Osteoblast (primary cell): Measurements from ENCODE around the gene JUND. TPM values are rescaled to one million over a fixed set of nuclear protein-coding genes. Genes with fewer than 3 reads are reported as not detected.

Experiments used
- DNase-seq: peaks from one replicate; pipeline ENCODE4 v3.0.0; 2011; ENCODE audit warnings: low spot score, mixed read lengths; ENCODE audit not compliant: insufficient read length; ENCODE audit errors: missing footprints
- H2AFZ ChIP-seq: 2 replicates; pipeline ENCODE4 v1.6.0; 2011; ENCODE audit warnings: mild to moderate bottlenecking, low read length
- H3K27ac ChIP-seq: 2 replicates; pipeline ENCODE4 v1.5.1; 2011; ENCODE audit warnings: mild to moderate bottlenecking, low read depth, low read length, moderate library complexity
- H3K27me3 ChIP-seq: 2 replicates; pipeline ENCODE4 v1.6.0; 2012; ENCODE audit warnings: mild to moderate bottlenecking, control low read depth, inconsistent platforms, low read length, moderate library complexity; ENCODE audit not compliant: insufficient read depth
- H3K36me3 ChIP-seq: 2 replicates; pipeline ENCODE4 v1.5.1; 2011; ENCODE audit warnings: mild to moderate bottlenecking, low read length, control low read depth, moderate library complexity; ENCODE audit not compliant: insufficient read depth
- H3K4me1 ChIP-seq: 2 replicates; pipeline ENCODE4 v1.5.1; 2011; ENCODE audit warnings: mild to moderate bottlenecking, low read length, control low read depth, moderate library complexity; ENCODE audit not compliant: insufficient read depth
- H3K4me2 ChIP-seq: 2 replicates; pipeline ENCODE4 v1.6.0; 2011; ENCODE audit warnings: mild to moderate bottlenecking, low read length; ENCODE audit not compliant: insufficient read depth
- H3K4me3 ChIP-seq: fragments of 200-600 bp; sonication (generic); 3 replicates; pipeline ENCODE4 v1.5.1; 2012; ENCODE audit warnings: mild to moderate bottlenecking, low read length, inconsistent platforms; ENCODE audit not compliant: insufficient read depth
- H3K79me2 ChIP-seq: 2 replicates; pipeline ENCODE4 v1.6.0; 2012; ENCODE audit warnings: mild to moderate bottlenecking, low read length, control low read depth, inconsistent platforms; ENCODE audit not compliant: insufficient read depth
- H3K9me3 ChIP-seq: 2 replicates; pipeline ENCODE4 v1.5.1; 2011; ENCODE audit warnings: low read depth, low read length, control low read depth
- H4K20me1 ChIP-seq: 2 replicates; pipeline ENCODE4 v1.6.0; 2012; ENCODE audit warnings: mild to moderate bottlenecking, low read length, control low read depth; ENCODE audit not compliant: insufficient read depth
- total RNA-seq: library from RNA; depleted of rRNA; stranded (reverse); fragments of >200 nt; gene quantifications from 2 replicates; pipeline ENCODE4 v1.2.3, GENCODE V29; 2012
- TF ChIP-seq, protein P1 (sequence below): IDR thresholded peaks from 2 replicates; pipeline ENCODE4 v1.5.1; 2011; ENCODE audit warnings: mild to moderate bottlenecking, low read depth, low read length, moderate library complexity; ENCODE audit errors: extremely low read depth

The JUND gene
- total RNA-seq, 1 donor = 170 TPM

- H2AFZ ChIP-seq = no peak overlapping the region
Observed at GRCh38 chr19:18289471-18290301, 8.3 kb upstream of the JUND start.

GRCh38 chr19:18287836-18288772, 6.7 kb upstream of the JUND start:
- Histone ChIP-seq H4K20me1 (no peaks in the 10 kb centered on the region), H3K27me3 (no peaks in the 10 kb centered on the region), H3K4me3 (no peak overlapping the region), H3K4me1 (peaks cover 33% of the 10 kb centered on the region), H3K79me2 (no peaks in the 10 kb centered on the region), H3K9me3 (no peaks in the 10 kb centered on the region), H3K27ac (no peak overlapping the region), H3K36me3 (no peaks in the 10 kb centered on the region), H2AFZ (no peak overlapping the region), H3K4me2 (no peak overlapping the region)
- TF ChIP-seq, protein P1, sequence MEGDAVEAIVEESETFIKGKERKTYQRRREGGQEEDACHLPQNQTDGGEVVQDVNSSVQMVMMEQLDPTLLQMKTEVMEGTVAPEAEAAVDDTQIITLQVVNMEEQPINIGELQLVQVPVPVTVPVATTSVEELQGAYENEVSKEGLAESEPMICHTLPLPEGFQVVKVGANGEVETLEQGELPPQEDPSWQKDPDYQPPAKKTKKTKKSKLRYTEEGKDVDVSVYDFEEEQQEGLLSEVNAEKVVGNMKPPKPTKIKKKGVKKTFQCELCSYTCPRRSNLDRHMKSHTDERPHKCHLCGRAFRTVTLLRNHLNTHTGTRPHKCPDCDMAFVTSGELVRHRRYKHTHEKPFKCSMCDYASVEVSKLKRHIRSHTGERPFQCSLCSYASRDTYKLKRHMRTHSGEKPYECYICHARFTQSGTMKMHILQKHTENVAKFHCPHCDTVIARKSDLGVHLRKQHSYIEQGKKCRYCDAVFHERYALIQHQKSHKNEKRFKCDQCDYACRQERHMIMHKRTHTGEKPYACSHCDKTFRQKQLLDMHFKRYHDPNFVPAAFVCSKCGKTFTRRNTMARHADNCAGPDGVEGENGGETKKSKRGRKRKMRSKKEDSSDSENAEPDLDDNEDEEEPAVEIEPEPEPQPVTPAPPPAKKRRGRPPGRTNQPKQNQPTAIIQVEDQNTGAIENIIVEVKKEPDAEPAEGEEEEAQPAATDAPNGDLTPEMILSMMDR = no peak
- peak; percentile 35 for DNase-seq

More at GRCh38 chr19:18289471-18290301, 8.3 kb upstream of the JUND start:
- Histone ChIP-seq H3K27me3 (no peaks in the 10 kb centered on the region), H3K4me1 (peaks cover 37% of the 10 kb centered on the region), H3K9me3 (no peaks in the 10 kb centered on the region), H3K27ac (peak overlapping the region; percentile 56), H3K79me2 (no peaks in the 10 kb centered on the region), H3K36me3 (no peaks in the 10 kb centered on the region), H3K4me3 (no peak overlapping the region), H3K4me2 (peak overlapping the region; percentile 23), H4K20me1 (no peaks in the 10 kb centered on the region)
- TF ChIP-seq, protein P1 = no peak
- DNase-seq = peak; percentile 30

- Histone ChIP-seq H3K27ac (peak overlapping the region; percentile 72), H3K4me2 (no peak overlapping the region), H3K79me2 (peaks cover 3% of the 10 kb centered on the region), H3K27me3 (no peaks in the 10 kb centered on the region), H3K9me3 (no peaks in the 10 kb centered on the region), H3K36me3 (no peaks in the 10 kb centered on the region), H2AFZ (no peak overlapping the region), H4K20me1 (no peaks in the 10 kb centered on the region), H3K4me1 (peaks cover 31% of the 10 kb centered on the region), H3K4me3 (no peak overlapping the region)
- TF ChIP-seq, protein P1 = no peak
- DNase-seq = peak; percentile 48
Observed at GRCh38 chr19:18286973-18287635, 5.7 kb upstream of the JUND start.
